Mucosa of rectum (tissue), 2 donors: Measurements from ENCODE around the gene ALX3.
"Not testable (repeated sequence)": the region's sequence is repeated elsewhere in the genome, so short reads cannot be mapped to it uniquely, and the experiment has no call there.

ENCODE experiments used
- H3K27ac ChIP-seq, 2 donors: one replicate each; pipeline ENCODE4 v1.7.0; 2013; ENCODE audit warnings: inconsistent platforms in 2 of 2, low read depth in 2 of 2, low read length in 2 of 2
- H3K27me3 ChIP-seq, 2 donors: one replicate each; pipeline ENCODE4 v1.7.0; 2013; ENCODE audit warnings: low read length in 2 of 2; ENCODE audit not compliant: control insufficient read depth in 2 of 2, insufficient read depth in 2 of 2
- H3K36me3 ChIP-seq, 2 donors: one replicate each; pipeline ENCODE4 v1.7.0; 2013; ENCODE audit warnings: low read length in 2 of 2; ENCODE audit not compliant: control insufficient read depth in 2 of 2, insufficient read depth in 2 of 2
- H3K4me1 ChIP-seq, 2 donors: one replicate each; pipeline ENCODE4 v1.7.0; 2013; ENCODE audit warnings: low read length in 2 of 2, mild to moderate bottlenecking in 1 of 2; ENCODE audit not compliant: control insufficient read depth in 2 of 2, insufficient read depth in 2 of 2
- H3K4me3 ChIP-seq, 2 donors: one replicate each; pipeline ENCODE4 v1.7.0; 2013; ENCODE audit warnings: low read length in 2 of 2
- H3K9ac ChIP-seq, 2 donors: one replicate each; pipeline ENCODE4 v1.7.0; 2013; ENCODE audit warnings: low read length in 2 of 2, low read depth in 1 of 2, mild to moderate bottlenecking in 1 of 2
- H3K9me3 ChIP-seq, 2 donors: one replicate each; pipeline ENCODE4 v1.7.0; 2013; ENCODE audit warnings: low read length in 2 of 2; ENCODE audit not compliant: control insufficient read depth in 2 of 2
- donor health status: healthy.
- donor health status: Normal muscosa, but diverticular disease.

The ALX3 gene

GRCh38 chr1:110081061-110081460, 10.6 kb upstream of the ALX3 start:
- Histone ChIP-seq H3K36me3 (no peaks in the 10 kb centered on the region), H3K9me3 (no peaks in the 10 kb centered on the region), H3K4me1 (peaks cover 9% of the 10 kb centered on the region in 2 donors), H3K27me3 (peaks cover 25 to 26% of the 10 kb centered on the region in 2 donors), H3K27ac (no peak overlapping the region), H3K4me3 (no peak overlapping the region), H3K9ac (no peak overlapping the region)

DNA sequence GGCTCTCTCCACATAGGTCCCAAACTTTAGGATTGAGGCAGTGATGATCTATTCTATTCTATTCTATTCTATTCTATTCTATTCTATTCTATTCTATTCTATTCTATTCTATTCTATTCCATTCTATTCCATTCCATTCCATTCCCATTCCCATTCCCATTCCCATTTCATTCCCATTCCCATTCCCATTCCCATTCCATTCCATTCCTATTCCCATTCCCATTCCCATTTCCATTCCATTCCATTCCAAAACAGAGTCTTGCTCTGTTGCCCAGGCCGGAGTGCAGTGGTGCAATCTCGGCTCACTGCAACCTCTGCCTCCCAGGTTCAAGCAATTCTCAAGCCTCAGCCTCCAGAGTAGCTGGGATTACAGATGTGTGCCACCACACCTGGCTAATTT, 9.5 kb upstream of the ALX3 start:
- not testable (repeated sequence) for H3K27ac ChIP-seq, H3K4me3 ChIP-seq, H3K4me1 ChIP-seq, H3K9ac ChIP-seq, H3K36me3 ChIP-seq, H3K9me3 ChIP-seq
- H3K27me3 ChIP-seq = peaks cover 19 to 24% of the 10 kb centered on the region in 2 donors

- H3K4me3 ChIP-seq = no peak overlapping the region
- no peak overlapping the region for H3K27ac ChIP-seq
- peaks cover 13 to 17% of the 10 kb centered on the region in 2 donors for H3K27me3 ChIP-seq
- no peaks in the 10 kb centered on the region for H3K4me1 ChIP-seq
- no peak overlapping the region for H3K9ac ChIP-seq
- no peaks in the 10 kb centered on the region for H3K9me3 ChIP-seq
- no peaks in the 10 kb centered on the region for H3K36me3 ChIP-seq
These were observed 6.5 kb upstream of the ALX3 start for GRCh38 chr1:110076789-110077500.

DNA sequence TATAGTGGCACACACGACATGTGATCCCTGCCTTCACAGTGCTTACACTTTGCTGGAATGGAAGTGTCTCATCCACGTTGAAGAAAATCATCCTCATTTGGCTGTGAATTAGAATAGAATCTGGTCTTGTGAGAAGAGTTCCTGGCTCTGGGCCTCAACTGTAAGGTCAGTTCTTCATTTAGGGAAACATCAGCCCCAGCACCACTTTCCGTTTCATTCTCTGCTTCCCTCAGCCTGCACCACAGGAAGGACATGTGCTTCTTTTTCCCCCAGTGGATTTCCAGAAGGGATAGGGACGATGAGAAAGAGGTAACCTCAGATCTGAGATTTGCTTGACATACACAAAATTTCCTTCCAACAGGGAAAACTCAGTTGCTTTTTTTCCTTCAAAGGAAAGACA, 3.7 kb upstream of the ALX3 start:
- no peaks in the 10 kb centered on the region for H3K9me3 ChIP-seq
- H3K4me3 ChIP-seq = no peak overlapping the region
- H3K4me1 ChIP-seq = peaks cover 3 to 5% of the 10 kb centered on the region in 2 donors
- H3K27me3 ChIP-seq = peaks cover 36 to 43% of the 10 kb centered on the region in 2 donors
- no peak overlapping the region for H3K9ac ChIP-seq
- H3K36me3 ChIP-seq = no peaks in the 10 kb centered on the region
- no peak overlapping the region for H3K27ac ChIP-seq

- H3K27ac ChIP-seq = no peak overlapping the region
- peaks cover 65 to 66% of the 10 kb centered on the region in 2 donors for H3K27me3 ChIP-seq
- H3K4me1 ChIP-seq = peaks cover 5 to 6% of the 10 kb centered on the region in 2 donors
- H3K36me3 ChIP-seq = no peaks in the 10 kb centered on the region
- no peak overlapping the region for H3K4me3 ChIP-seq
- no peak overlapping the region for H3K9ac ChIP-seq
- H3K9me3 ChIP-seq = no peaks in the 10 kb centered on the region
These were observed 196 bp downstream of the ALX3 start for GRCh38 chr1:110070282-110070669.

- Histone ChIP-seq H3K4me1 (peaks cover 5 to 6% of the 10 kb centered on the region in 2 donors), H3K4me3 (no peak overlapping the region), H3K27ac (no peak overlapping the region), H3K36me3 (no peaks in the 10 kb centered on the region), H3K9me3 (no peaks in the 10 kb centered on the region), H3K27me3 (peaks cover 65 to 66% of the 10 kb centered on the region in 2 donors), H3K9ac (no peak overlapping the region)
These were observed 829 bp downstream of the ALX3 start for GRCh38 chr1:110069404-110070281.

- H3K27me3 ChIP-seq = peaks cover 65 to 66% of the 10 kb centered on the region in 2 donors
- H3K4me3 ChIP-seq = no peak overlapping the region
- peaks cover 5 to 6% of the 10 kb centered on the region in 2 donors for H3K4me1 ChIP-seq
- H3K27ac ChIP-seq = no peak overlapping the region
- H3K9me3 ChIP-seq = no peaks in the 10 kb centered on the region
- H3K9ac ChIP-seq = no peak overlapping the region
- H3K36me3 ChIP-seq = no peaks in the 10 kb centered on the region
These were observed 1.6 kb downstream of the ALX3 start for GRCh38 chr1:110068646-110069403.

DNA sequence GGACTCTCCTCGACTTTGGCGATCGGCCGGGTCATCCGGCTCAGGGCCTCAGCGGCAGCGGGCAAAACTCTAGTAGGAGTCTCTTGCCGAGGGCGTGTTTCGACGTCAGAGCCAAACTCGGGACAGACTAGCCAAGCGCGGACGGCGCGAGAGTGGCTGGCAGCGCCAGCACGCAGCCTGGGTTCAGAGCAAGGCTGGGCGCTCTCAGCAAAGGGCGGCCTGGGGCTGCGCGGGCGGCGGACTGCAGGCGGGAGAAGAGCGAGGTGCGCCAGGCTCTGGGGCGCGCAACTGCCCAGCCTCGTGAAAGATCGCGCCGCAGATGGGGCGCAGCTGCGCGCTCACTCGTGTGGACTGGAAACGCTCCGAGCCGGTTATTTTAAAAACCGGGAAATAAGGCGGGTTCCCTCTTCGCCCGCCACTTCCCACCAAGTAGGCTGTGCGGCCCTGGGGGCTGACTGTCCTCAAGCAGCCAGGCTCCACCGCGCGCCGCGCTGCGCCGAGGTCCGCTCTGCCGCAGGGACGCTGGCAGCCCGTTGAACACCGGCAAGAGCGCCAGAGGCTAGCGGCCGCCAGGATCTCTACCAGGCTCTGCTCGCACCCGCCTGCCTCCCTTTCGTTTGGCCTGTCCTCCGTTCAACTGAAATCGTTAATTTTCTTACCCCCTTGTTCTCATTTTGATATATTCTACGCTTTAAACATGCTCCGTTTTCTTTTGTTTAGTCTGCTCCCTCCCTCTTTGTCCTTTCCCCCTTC, 2.4 kb downstream of the ALX3 start:
- Histone ChIP-seq H3K36me3 (no peaks in the 10 kb centered on the region), H3K27me3 (peaks cover 62% of the 10 kb centered on the region in 2 donors), H3K9me3 (no peaks in the 10 kb centered on the region), H3K4me1 (peaks cover 5 to 6% of the 10 kb centered on the region in 2 donors), H3K27ac (no peak overlapping the region), H3K4me3 (no peak overlapping the region), H3K9ac (no peak overlapping the region)

- Histone ChIP-seq H3K4me3 (no peak overlapping the region), H3K9me3 (no peaks in the 10 kb centered on the region), H3K9ac (no peak overlapping the region), H3K27ac (no peak overlapping the region), H3K36me3 (no peaks in the 10 kb centered on the region), H3K27me3 (peaks cover 57 to 58% of the 10 kb centered on the region in 2 donors), H3K4me1 (peaks cover 5 to 6% of the 10 kb centered on the region in 2 donors)
These were observed 3.0 kb downstream of the ALX3 start for GRCh38 chr1:110067479-110067892.
